Islet precursor cell (in vitro differentiated cells): Measurements from ENCODE around the gene NFIA.

Source experiments
- DNase-seq: peaks from one replicate; pipeline ENCODE4 v3.0.0-alpha.2; 2018

NFIA gene

DNA sequence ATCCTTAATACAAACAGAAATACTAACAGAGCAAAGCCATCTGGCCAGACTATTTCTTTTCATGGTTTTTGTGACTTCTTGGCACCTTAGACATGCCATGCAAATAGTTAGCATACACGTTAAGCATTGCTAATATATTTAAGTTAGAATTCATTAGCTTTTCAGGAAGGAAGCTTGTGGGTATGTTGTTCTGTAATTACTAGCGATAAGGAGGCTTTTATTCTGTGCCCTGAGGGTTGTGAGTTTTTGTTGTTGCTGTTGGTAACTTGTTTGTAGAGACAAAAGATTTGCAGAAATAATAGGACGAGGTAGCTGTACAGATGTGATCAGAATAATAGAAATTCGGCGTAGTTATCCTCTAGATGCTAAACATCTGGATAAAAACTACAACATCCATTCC, 337.3 kb downstream of the NFIA start:
- no peak for DNase-seq

DNA sequence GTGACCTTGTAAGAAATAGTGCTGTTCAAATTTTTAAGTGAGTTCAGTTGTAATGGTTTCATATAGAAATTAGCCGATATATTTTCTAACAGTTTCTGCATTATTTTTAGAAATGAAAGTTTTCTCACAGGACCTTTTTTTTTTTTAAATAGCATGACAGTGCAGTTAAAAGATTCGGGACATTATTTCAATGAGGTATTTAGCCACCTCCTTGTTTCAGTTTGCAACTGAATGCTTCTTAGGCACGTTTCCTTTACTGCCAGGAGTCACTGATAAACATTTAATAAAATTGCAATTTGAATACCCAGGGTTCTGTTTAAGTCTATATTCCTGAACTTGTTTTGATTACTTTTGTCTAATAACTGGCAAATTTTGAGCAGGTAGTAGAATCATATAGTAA, 337.9 kb downstream of the NFIA start:
- no peak for DNase-seq

DNA sequence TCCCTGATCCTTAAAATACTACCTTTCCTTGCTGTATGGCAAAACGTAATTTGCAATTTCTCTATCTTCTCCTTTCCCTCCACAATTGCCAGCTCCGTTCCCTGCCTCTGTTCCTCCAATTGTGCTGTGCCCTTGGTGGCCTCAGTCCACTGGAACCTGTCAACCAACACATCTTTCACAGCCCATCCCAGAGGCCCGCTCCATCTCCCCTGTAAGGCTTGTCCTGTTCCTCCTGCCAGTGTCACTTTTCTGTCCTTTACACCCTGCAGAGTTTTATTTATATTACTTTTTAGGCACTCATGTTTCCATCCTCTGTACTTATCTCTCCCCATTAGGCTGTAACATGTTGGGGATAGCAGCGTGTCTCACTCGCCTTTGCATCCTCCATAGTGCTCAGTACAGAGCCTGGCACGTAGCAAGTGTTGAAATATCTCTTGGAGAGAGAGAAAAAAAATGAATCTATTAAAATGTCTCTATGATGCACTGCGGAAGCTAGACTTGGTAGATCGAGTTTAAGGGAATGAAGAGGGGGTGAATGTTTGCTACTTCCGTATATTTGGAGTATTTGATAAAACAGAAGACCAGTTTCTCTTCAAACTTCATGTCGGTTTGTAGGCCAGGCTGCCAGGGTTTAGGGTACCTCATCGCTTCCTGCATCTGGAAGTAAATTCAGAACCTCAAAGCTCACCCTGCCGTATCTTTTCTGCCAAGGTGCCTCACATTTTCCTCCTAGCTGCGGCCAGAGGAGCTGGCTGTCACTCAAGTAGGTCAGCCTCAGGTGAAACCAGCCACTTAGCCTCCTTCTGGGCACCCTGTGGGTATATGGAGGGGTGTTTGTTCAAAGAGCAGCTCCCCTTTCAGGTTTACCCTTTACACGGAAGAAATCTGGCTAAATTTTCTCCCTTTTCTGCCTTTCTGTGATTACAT, 338.8 kb downstream of the NFIA start:
- no peak for DNase-seq

DNA sequence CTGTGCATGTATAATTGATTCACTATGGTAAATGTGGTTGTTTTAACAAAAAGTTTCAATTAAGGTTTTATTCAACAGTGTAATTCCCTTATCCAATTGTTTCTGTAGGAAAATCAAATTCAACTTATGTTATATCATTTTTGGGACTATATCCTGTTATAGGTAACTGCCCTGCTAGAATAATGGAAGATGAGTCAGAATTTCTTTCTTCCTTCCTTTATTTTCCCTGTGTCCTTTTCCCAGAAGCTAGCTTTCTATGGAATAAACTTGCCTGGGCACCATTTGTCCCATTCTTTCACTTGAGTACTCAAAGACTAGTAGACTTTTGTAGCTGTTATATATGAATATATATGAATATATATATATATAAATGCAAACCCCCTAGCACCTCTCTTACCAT, 341.3 kb downstream of the NFIA start:
- DNase-seq: no peak

DNA sequence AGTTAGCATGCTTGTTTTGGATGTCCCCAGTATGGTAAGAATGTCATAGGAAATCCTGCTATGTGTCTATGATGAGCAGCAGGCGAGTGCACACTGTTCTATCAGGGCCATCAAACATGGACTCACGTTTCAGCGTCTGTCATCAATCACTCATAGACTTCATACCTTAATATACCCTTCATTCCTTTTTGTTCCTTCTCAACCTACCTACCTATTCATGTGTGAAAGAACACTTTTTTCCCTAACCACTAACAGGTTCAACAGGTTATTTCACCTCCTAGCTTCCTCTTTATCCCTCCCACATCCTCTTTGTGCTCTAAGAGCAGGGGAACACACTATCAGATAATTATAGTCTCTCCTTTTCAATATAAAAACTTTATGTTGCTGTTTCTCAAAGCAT, 342.0 kb downstream of the NFIA start:
- no peak for DNase-seq

DNA sequence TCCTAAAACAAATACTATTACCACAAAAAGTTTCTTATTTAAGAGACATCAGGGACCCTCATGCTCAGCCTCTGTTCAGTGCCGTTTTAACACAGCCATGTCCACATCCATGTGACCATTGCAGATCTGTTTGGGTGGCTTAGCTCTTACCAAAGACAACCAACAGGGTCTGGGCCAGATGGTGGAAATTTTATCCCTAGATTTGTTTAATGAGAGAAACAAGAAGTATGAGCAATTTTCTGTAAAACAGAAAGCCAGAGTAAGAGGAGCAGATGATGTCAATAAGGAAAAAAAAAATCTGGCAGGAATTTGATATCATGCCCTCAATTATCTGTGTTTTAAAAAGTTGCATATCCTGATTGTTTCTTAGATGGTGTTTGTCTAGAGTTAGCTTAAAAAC, 342.7 kb downstream of the NFIA start:
- no peak for DNase-seq

DNA sequence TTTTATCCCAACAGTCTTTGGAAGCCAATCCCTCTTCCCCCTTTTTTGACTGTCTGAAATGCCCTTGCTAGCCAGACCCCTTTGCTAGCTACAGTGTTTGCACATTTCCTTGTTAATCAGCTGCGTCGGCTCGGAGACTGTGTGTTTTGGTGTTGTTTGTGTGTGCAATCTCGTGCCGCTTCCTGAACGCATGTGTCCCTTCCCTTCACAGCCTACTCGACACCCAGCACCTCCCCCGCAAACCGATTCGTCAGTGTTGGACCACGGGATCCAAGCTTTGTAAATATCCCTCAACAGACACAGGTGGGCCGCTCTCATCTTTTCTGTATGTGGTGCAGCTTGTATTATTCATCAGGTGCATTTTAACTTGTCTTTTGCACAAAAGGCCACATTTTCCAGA, 343.9 kb downstream of the NFIA start:
- no peak for DNase-seq

DNA sequence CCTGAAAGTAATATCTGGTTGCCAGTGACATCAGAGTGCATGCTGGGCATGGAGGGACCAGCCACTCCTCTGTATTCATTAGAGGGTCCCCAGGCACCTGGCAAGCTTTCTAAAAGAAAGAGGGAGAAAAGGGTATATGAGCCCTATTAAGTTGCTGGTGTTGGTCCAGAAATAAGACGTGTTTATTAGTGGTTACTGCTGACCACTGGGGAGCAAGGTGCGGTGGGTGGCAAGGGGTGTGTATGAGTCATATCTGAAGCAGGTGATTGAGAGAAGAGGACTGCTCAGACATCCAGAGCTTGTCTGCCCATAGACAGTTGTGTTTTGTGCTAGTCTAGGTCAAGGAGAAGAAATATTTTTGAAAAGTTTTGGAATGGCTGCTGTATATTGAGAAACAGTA, 344.5 kb downstream of the NFIA start:
- DNase-seq: no peak

DNA sequence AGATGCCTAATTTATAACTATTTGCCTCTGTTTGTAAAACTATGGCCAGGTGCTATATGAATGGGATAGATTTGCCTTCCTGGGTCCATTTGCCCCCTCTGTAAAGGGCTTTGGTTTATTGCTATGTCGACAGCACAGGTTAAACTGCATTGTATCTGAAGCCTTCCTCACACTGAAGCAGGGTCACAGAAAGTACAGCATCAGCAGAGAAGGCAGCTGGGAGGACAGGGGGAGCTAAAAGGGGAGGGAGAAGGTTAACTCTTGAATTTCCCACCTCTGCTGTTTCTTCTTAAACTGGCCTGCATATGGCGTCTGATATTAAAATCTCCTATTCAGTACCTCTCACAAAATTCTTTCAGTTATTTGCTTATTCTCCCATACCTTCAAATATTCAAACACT, 345.1 kb downstream of the NFIA start:
- DNase-seq: no peak

DNA sequence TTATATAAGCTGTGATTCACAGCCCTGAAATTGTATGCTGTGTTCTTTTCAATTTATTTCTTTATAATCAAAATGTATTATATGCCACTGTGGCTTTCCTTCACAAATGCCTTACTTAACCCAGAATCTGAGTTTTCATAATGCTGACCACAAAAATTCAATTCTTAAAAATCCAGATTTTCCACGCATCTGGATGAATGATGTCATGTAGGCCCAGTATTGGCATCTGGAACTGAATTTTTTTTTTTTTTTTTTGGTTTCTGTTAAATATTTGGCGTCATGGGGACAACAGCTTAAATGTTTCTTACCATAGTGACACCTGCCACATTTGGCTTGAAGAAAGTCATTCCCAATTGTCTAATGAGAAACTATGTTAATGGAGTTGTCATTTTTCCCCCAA, 345.8 kb downstream of the NFIA start:
- DNase-seq: no peak

DNA sequence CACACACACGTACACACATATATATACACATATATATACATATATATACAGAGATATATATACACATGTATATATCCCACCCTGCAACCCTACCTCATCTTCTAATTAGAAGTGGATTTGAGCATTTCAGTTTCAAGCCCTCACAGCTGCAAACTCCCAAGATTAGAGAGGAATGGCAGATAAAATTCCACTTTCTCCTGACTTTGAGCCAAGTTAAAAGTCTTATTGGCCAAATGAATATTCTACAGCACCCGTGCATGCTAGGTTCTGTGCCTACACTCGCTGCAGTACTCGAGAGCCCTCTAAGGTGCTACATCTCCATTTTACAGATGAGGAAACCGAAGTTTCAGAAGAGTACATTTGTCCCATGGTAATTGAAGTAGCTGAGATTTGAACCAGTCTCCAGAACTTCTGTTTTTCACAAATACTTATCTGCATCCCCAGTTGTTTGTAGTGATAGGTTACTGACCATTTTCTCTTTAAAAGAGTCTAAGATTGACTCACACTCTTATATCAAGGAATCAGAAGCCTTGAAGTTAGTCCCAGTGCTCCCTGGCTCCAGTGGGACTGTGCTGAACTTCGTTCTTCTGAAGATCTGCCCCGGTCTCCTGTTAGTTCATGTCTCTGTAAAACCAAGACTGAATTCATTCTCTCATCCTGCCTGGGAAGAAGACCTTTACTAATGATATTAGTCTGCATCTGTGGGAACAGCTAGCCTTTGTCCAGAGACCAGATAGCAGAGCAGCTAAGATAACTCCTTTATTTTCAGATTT, 350.4 kb downstream of the NFIA start:
- no peak for DNase-seq

DNA sequence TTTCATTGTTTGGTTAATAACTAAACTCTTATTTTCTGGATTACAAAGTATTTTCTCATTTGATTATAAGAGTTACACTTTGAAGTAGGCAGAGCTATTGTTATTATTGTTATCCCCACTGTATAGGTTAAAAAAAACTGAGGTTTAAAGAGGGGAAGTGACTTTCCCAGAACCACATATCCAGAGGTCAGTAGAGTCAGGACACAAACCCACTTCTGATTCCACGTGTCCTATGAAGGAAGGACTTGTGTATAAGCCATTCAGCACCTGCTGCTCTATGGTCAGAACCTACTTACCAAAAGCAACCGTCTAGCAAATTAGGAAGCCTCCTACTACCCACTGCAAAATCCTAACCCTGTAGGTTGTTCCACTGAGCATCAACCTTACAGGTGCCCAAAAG, 351.3 kb downstream of the NFIA start:
- no peak for DNase-seq

DNA sequence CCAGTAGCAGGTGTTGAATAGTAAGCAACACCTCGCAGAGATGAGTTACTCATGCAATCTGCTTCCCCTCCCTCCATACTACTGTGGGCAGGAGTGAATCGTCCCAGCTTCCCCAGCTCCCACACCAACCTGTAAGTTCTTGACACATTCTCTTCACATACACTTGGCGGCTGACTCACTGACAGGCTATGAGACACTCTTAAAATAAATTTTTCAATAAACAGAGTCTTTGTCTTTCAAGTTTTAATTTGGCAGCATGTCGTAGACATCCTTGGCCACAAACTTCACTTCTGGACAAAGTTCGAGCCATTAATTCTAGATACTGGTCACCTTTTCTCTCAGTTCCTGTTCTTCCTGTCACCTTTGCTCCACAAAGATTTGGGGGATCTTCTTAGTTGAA, 351.9 kb downstream of the NFIA start:
- no peak for DNase-seq

DNA sequence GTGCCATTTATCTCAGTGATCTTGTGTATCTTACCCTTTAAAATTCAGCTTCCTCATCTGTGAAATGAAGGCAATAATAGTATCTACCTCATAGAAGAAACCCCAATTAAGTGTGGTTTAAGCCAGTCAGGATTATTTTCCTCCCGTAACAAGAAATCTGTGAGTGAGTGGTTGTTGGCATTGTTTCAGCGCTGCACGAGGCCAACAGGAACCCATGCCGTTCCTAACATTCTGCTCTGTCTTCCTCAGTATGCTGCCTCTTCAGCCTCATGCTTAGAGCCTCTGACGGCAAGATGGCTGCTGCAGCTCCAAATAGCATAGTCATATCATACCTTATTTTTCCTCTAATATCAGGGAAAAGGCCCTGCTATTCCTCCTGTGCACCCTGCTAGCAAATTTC, 352.9 kb downstream of the NFIA start:
- DNase-seq: no peak

DNA sequence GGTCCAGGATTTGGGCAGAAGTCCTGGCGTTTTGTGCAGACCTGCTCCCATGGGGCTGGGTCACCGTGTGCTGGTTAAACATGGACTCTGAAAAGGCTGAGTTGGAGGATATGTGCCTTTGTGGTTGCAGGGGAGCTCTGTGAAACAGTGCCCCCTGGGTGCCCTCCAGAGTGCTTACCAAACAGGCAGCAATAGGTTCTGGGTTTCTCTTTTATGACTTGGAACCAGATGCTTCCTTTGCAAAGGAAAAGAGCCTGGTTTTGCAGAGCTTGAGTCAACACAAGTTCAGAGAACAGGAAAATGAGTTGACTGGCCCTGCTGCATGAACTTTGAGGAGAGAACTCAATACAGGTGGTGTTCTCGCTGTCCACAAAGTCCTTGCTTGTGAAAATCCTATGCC, 353.7 kb downstream of the NFIA start:
- no peak for DNase-seq

DNA sequence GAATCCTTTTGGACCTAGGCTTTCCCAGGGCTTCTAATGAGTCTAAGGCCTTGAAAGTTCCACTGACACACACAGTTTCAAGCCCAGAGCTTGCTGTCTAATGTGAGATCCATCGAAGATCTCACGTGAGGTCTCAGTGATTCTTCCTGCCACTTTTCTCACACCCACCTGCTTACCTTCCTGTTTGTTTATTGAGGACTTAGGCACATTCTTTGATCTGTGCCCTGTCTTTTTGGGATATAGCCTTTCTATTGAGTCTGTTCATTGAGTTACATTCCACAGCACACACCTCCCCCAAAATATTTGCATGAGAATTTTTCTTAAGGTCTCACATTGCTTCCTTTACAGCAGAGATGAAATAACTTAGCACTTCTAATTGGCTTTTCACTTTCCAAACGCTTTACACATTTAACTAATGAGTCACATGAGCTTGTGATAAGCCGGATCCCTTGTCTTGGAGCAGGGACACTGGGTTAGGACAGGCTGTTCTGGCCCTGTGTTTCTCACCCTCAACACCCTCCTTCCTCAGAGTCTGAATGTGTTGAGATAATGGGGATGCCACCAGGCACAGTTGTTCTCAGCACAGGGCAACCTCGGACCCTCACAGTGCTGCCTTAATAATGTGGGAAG, 354.2 kb downstream of the NFIA start:
- DNase-seq: no peak

DNA sequence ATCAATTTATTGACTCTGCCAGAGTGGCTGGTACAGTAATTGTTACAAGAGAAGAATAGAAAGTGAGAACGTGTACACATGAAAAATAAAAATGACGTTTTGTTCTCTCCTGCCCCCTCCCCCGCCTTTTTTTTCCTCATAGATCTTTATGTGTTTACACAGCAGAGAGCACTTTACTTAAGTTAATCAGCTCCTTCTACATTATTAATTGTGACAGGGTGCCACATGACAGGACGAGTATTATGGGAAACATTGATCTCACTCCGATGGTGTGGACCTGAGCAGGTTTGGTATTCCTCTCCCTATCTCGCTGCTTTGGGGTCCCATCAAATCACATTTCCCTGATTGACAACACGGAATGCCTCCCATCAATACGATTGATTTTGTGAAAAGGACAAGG, 356.9 kb downstream of the NFIA start:
- DNase-seq: no peak

DNA sequence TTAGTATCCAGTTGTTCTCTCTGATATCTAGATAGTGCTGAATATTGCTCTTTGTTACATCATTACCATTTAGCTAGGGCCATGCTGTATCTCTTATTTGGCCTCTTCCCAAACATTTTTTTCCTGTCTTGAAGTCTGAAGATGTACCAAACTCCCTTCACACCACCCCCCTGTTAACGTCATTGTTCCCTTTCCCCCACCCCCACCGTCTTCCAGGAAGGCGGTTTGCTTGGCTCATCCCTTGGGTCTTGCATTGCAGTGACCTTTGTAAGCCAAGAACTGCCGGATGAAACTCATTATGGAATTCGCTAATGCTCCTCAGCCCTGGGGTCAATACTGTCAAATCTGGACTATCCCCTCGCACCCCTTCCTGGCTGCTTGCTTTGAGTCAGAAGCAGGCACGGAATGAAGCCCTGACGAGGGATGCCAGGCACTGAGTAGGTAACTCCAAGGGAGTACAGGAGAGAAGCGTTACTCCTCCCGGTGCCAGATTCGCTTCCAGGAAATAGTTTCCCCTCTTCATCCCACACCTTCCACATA, 359.4 kb downstream of the NFIA start:
- DNase-seq: no peak

DNA sequence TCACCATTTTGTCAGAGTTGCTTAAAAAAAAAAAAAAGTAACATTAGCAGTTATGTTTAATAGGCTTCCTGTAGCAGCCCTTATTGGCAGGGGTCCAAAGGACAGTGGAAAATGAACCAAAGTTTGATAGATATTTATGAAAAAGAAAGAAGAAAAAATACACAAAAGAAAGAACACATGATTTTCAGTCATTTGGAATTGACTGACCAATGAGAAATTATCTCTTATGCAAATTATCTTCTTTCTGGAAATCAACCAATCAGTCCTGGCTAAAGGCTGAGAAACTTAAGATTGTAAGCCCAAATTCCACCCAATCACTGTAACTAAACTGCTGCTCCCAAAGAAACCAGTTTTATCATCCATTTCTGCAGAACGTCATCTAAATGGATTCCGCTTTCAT, 360.2 kb downstream of the NFIA start:
- no peak for DNase-seq

DNA sequence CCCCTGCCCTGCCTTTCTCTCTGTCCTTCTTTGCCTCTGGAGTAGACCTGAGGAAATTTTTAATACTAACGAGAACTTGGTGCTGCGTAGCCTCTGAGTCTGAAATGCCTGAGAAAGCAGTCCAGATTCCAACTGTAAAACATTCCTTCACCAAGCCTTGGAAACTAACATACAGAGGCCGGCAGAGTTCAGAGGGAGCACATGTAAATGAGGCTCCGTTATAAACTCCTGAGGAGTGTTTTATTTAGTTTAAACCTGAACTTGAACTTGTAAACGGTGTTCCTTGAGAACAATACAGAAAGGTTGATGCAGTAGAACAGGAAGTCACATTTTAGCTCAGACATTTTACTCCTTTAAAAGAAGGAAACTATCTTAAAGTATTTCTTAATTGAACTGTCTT, 361.9 kb downstream of the NFIA start:
- no peak for DNase-seq

DNA sequence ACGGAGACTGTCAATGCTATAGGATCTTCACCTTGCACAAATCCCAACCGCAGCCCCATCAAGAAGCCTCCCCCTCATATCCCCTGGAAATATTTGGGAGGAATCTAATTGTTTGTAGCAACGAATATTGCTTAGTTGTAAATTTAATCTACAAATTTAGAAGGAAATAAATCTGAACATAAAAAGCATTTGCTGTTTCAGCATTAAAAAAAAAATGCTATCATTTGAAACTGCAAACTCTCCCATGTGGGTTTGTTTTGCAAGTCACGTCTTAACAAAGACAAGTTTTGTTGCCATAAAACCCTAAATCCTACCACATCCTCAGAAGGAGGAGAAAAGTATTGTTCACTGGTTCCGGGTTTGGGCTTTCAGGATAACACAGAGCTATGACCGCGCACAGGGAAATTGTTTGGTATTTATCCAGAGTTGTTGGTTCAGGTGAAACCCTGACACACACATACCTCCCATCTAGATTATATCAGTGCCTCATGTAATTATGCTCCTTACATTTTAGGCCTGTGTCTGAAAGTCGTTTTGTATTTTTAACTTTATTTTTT, 363.0 kb downstream of the NFIA start:
- DNase-seq: no peak

DNA sequence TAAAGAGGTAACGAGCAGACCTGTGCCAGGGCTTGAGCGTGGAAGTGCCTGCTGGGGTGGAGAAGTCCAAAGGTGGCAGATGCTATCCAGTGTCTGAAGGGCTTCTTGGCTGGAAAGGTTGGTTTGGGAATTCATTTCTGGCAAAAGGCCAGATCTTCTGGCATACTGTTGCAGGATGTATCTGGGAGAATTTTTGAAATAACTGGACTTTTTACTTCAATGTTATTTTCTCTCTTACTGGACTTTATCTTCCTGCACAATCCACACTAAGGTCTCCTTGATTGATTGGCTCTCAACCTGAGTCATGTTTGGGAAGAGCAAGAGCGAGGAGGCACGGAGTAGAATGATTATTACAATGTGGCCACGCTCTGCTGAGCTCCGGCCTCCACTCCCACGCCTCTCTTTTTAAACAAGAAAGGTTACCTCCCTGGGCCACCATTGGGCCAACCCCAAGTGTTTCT, 364.2 kb downstream of the NFIA start:
- DNase-seq: no peak
